Panc1 (cell line): ENCODE measurements around the gene CHRNB1. TPM values are rescaled to one million over a fixed set of nuclear protein-coding genes. Genes with fewer than 3 reads are reported as not detected.

Experiments used
- ATAC-seq: fragments of 200-7000 bp; cut with Tn5 transposase; 2 replicates; pipeline ENCODE4 v1.9.1; 2020; ENCODE audit warnings: mild to moderate bottlenecking, moderate library complexity
- BruUV-seq: library from RNA; stranded (reverse); fragments of 400-500 nt; replicated peaks from 2 replicates; lab custom pipeline; 2021; lab: Mats Ljungman, UMichigan
- CTCF ChIA-PET: fragments of 300-600 bp; sonication (Branson Sonifier 250); formaldehyde crosslinking; loops from one replicate; lab custom pipeline; 2022; ENCODE audit warnings: antibody characterized with exemption; lab: Charles Lee
- POLR2A ChIA-PET: fragments of 300-600 bp; sonication (Branson Sonifier 250); formaldehyde crosslinking; loops from one replicate; lab custom pipeline; 2022; ENCODE audit warnings: antibody characterized with exemption; lab: Charles Lee
- DNase-seq: peaks from one replicate; pipeline ENCODE4 v3.0.0-alpha.2; 2010; ENCODE audit warnings: low read depth, low spot score
- H3K27ac ChIP-seq: 2 replicates; pipeline ENCODE4 v1.5.1; 2011; ENCODE audit warnings: mild to moderate bottlenecking, low read length, inconsistent platforms
- H3K27me3 ChIP-seq: fragments of 200-500 bp; sonication (Bioruptor generic); 2 replicates; pipeline ENCODE4 v1.6.0; 2014; ENCODE audit warnings: low read length, inconsistent platforms; ENCODE audit not compliant: control insufficient read depth, insufficient read depth
- H3K36me3 ChIP-seq: fragments of 200-500 bp; sonication (Bioruptor generic); 2 replicates; pipeline ENCODE4 v1.5.1; 2014; ENCODE audit warnings: inconsistent platforms, mild to moderate bottlenecking, low read length, moderate library complexity; ENCODE audit not compliant: control insufficient read depth, insufficient read depth
- H3K4me1 ChIP-seq: 2 replicates; pipeline ENCODE4 v1.5.1; 2011; ENCODE audit warnings: inconsistent platforms, mild to moderate bottlenecking, low read length, moderate library complexity; ENCODE audit not compliant: control insufficient read depth, insufficient read depth
- H3K4me3 ChIP-seq, 2 experiments: 2 replicates each; pipeline ENCODE4 v1.5.1; 2011 to 2012; ENCODE audit warnings: low read depth in 2 of 2, low read length in 2 of 2, mild to moderate bottlenecking in 2 of 2, inconsistent platforms in 1 of 2, moderate library complexity in 1 of 2
- H3K9me3 ChIP-seq: fragments of 200-500 bp; sonication (Bioruptor generic); 2 replicates; pipeline ENCODE4 v1.5.1; 2014; ENCODE audit warnings: low read depth, mild to moderate bottlenecking, inconsistent platforms, low read length, moderate library complexity; ENCODE audit not compliant: control insufficient read depth, insufficient read depth
- CTCF ChIP-seq: fragments of 450-650 bp; IDR thresholded peaks from 2 replicates; pipeline ENCODE4 v1.5.1; 2017; ENCODE audit warnings: mild to moderate bottlenecking
- POLR2AphosphoS5 ChIP-seq: IDR thresholded peaks from 2 replicates; pipeline ENCODE4 v1.6.1; 2012; ENCODE audit warnings: mild to moderate bottlenecking, low read depth, low read length, moderate library complexity
- REST ChIP-seq, 2 experiments: IDR thresholded peaks; 2 replicates each; pipeline ENCODE4 v1.6.1; 2011 to 2012; ENCODE audit warnings: low read depth in 2 of 2, control low read depth in 1 of 2, low read length in 1 of 2, mild to moderate bottlenecking in 1 of 2, moderate library complexity in 1 of 2; ENCODE audit not compliant: insufficient read depth in 1 of 2
- SIN3A ChIP-seq: IDR thresholded peaks from 2 replicates; pipeline ENCODE4 v1.6.1; 2012; ENCODE audit warnings: low read depth, mild to moderate bottlenecking, low read length, moderate library complexity, borderline replicate concordance; ENCODE audit not compliant: insufficient read depth
- TCF7L2 ChIP-seq: IDR thresholded peaks from 2 replicates; pipeline ENCODE4 v1.6.1; 2011; ENCODE audit warnings: mild to moderate bottlenecking, low read depth, low read length, inconsistent platforms
- in situ Hi-C: cut with HindIII; loops from 2 replicates; pipeline ENCODE4 v1.10.0; 2016; ENCODE audit warnings: low sequenced_read_pairs, low pct_unique_long_range_greater_than_20kb
- intact Hi-C: fragments of 100-400 bp; cut with micrococcal nuclease; formaldehyde crosslinking; loops from one replicate; pipeline ENCODE4 v1.10.0; 2022; ENCODE audit not compliant: unreplicated experiment
- total RNA-seq: library from RNA; stranded (reverse); gene quantifications from one replicate; pipeline ENCODE4 v1.2.1, GENCODE V29; 2021; ENCODE audit not compliant: unreplicated experiment

Gene CHRNB1
- total RNA-seq, 1 experiment from 2014 or later: 14.3 TPM

GRCh38 chr17:7462474-7463371 is 17.9 kb downstream of the CHRNB1 start:
- no TSS peak for BruUV-seq
- in situ Hi-C loops: no loop called here
- ATAC-seq (no peak), DNase-seq (no peak)
- Histone ChIP-seq H3K27ac (no peak overlapping the region), H3K27me3 (no peaks in the 10 kb centered on the region), H3K4me1 (peaks cover 9% of the 10 kb centered on the region; the same call in 1 of the 2 replicates), H3K9me3 (no peaks in the 10 kb centered on the region), H3K36me3 (no peaks in the 10 kb centered on the region), H3K4me3 (no peak overlapping the region)
- intact Hi-C loops: no loop called here
- ChIA-PET POLR2A (no interaction called here), CTCF (no interaction called here)
- TF ChIP-seq REST (IDR thresholded peaks at IDR 0.05; ENCODE audit: insufficient read depth in 1 of 2, low read depth in 2 of 2, low read length in 1 of 2): no peak
- no peak for TF ChIP-seq POLR2AphosphoS5
- no peak for TF ChIP-seq TCF7L2
- TF ChIP-seq CTCF: no peak
- TF ChIP-seq SIN3A: no peak

GRCh38 chr17:7463372-7463846 is 18.5 kb downstream of the CHRNB1 start:
- Histone ChIP-seq H3K4me3 (no peak overlapping the region), H3K9me3 (no peaks in the 10 kb centered on the region), H3K4me1 (peaks cover 13% of the 10 kb centered on the region), H3K27me3 (no peaks in the 10 kb centered on the region), H3K27ac (no peak overlapping the region), H3K36me3 (no peaks in the 10 kb centered on the region)
- intact Hi-C loops (no loop called here), in situ Hi-C loops (no loop called here)
- CTCF ChIA-PET: no interaction called here
- no peak for DNase-seq
- no peak for ATAC-seq
- no peak for TF ChIP-seq CTCF
- no peak for TF ChIP-seq POLR2AphosphoS5
- no peak for TF ChIP-seq REST (IDR thresholded peaks at IDR 0.05; ENCODE audit: insufficient read depth in 1 of 2, low read depth in 2 of 2, low read length in 1 of 2)
- POLR2A ChIA-PET: no interaction called here
- BruUV-seq: no TSS peak
